K562 (cell line): ENCODE results near the gene ZBP1. TPM values are rescaled to one million over a fixed set of nuclear protein-coding genes. Genes with fewer than 3 reads are reported as not detected.

Source experiments
- ATAC-seq: fragments of 200-7000 bp; cut with Tn5 transposase; 3 replicates; pipeline ENCODE4 v1.9.1; 2020; ENCODE audit warnings: moderate library complexity
- BruUV-seq: library from RNA; stranded (reverse); fragments of 400-500 nt; replicated peaks from 2 replicates; lab custom pipeline; 2021; lab: Mats Ljungman, UMichigan
- CTCF ChIA-PET: fragments of 300-600 bp; formaldehyde crosslinking; extraction: SDS; loops from one replicate; lab custom pipeline; 2021; ENCODE audit warnings: low intra/inter-chr PET ratio; lab: Yijun Ruan, JAX
- POLR2A ChIA-PET: fragments of 300-600, 350-650 bp; sonication (Branson Sonifier 250); formaldehyde crosslinking; extraction: SDS; loops from one replicate; lab custom pipeline; 2021; ENCODE audit warnings: antibody characterized with exemption, inconsistent platforms; lab: Yijun Ruan, JAX
- DNase-seq, 4 experiments: peaks; one replicate each; pipeline versions ENCODE4 v3.0.0 to v3.0.0-alpha.2; 2011 to 2018; ENCODE audit warnings: low spot score in 3 of 4, mixed read lengths in 3 of 4; ENCODE audit errors: extremely low read depth in 1 of 4
- FAIRE-seq: peaks from 2 replicates; lab custom pipeline; 2011; peaks lifted over from hg19 to GRCh38; lab: Jason Lieb, UNC
- H2AFZ ChIP-seq: 2 replicates; pipeline ENCODE4 v1.6.0; 2011; ENCODE audit warnings: low read depth, low read length, control low read depth, inconsistent platforms
- H3K27ac ChIP-seq: fragments of 200-600 bp; 3 replicates; pipeline ENCODE4 v1.8.0; 2011; ENCODE audit warnings: low read depth, mild to moderate bottlenecking, control low read depth, inconsistent platforms, low read length, moderate library complexity, mixed read lengths; ENCODE audit errors: extremely low read depth
- H3K27me3 ChIP-seq, 2 experiments: fragments of 300-600 bp in 1 of 2; 2 replicates in 1 of 2; 3 replicates in 1 of 2; pipeline versions ENCODE4 v1.6.0 to v1.8.0; 2011; ENCODE audit warnings: inconsistent platforms in 2 of 2, low read length in 2 of 2, mild to moderate bottlenecking in 1 of 2, mixed read lengths in 1 of 2, moderate library complexity in 1 of 2; ENCODE audit not compliant: control insufficient read depth in 2 of 2, insufficient read depth in 2 of 2
- H3K36me3 ChIP-seq: fragments of 300-600 bp; 3 replicates; pipeline ENCODE4 v1.8.0; 2011; ENCODE audit warnings: mild to moderate bottlenecking, low read length, inconsistent platforms; ENCODE audit not compliant: control insufficient read depth, insufficient read depth
- H3K4me1 ChIP-seq, 2 experiments: fragments of 200-600 bp in 1 of 2; replicated peaks in 1 of 2; 2 replicates in 1 of 2; 3 replicates in 1 of 2; pipeline versions ENCODE4 v1.5.1 to v1.8.0; 2011; ENCODE audit warnings: inconsistent platforms in 2 of 2, low read length in 2 of 2, mild to moderate bottlenecking in 1 of 2, mixed read lengths in 1 of 2, moderate library complexity in 1 of 2; ENCODE audit not compliant: control insufficient read depth in 2 of 2, insufficient read depth in 2 of 2
- H3K4me2 ChIP-seq: 2 replicates; pipeline ENCODE4 v1.6.1; 2011; ENCODE audit warnings: low read length, control low read depth, inconsistent platforms, mixed read lengths; ENCODE audit not compliant: insufficient read depth
- H3K4me3 ChIP-seq: fragments of 200-600 bp; sonication (generic), shearing (Covaris generic); 2 replicates; pipeline ENCODE4 v1.5.1; 2016; ENCODE audit warnings: control low read depth, inconsistent platforms
- H3K79me2 ChIP-seq: fragments of 200-600 bp; 3 replicates; pipeline ENCODE4 v1.8.0; 2011; ENCODE audit warnings: low read length, inconsistent platforms; ENCODE audit not compliant: control insufficient read depth, insufficient read depth
- H3K9ac ChIP-seq, 2 experiments: 2 replicates each; pipeline versions ENCODE4 v1.6.0 to v1.6.1; 2011; ENCODE audit warnings: low read depth in 2 of 2, low read length in 2 of 2, control low read depth in 1 of 2, inconsistent platforms in 1 of 2, mild to moderate bottlenecking in 1 of 2, mixed read lengths in 1 of 2; ENCODE audit not compliant: insufficient read depth in 1 of 2
- H3K9me1 ChIP-seq: one replicate; pipeline ENCODE4 v1.6.0; 2011; ENCODE audit warnings: inconsistent platforms, mild to moderate bottlenecking, low read length, moderate library complexity; ENCODE audit not compliant: control insufficient read depth, insufficient read depth
- H3K9me3 ChIP-seq: replicated peaks from 2 replicates; pipeline ENCODE4 v1.5.1; 2011; ENCODE audit warnings: low read depth, low read length, inconsistent platforms; ENCODE audit not compliant: control insufficient read depth, insufficient read depth
- H4K20me1 ChIP-seq: replicated peaks from 2 replicates; pipeline ENCODE4 v1.6.1; 2011; ENCODE audit warnings: low read length, inconsistent platforms, mixed read lengths; ENCODE audit not compliant: control insufficient read depth, insufficient read depth
- CHD4 ChIP-seq: fragments of 200-600 bp; sonication (generic); IDR thresholded peaks from 3 replicates; pipeline ENCODE4 v1.6.1; 2012; ENCODE audit warnings: low read depth, mild to moderate bottlenecking, mixed read lengths, low read length, inconsistent platforms; ENCODE audit not compliant: insufficient read depth, insufficient replicate concordance, poor library complexity, severe bottlenecking
- ETV5 ChIP-seq: sonication (generic); formaldehyde crosslinking; IDR thresholded peaks from 2 replicates; pipeline ENCODE4 v1.4.0; 2020; ENCODE audit warnings: low read depth, mild to moderate bottlenecking, missing genetic modification reagents
- FOXK1 ChIP-seq: sonication (generic); formaldehyde crosslinking; IDR thresholded peaks from 2 replicates; pipeline ENCODE4 v1.8.0; 2022; ENCODE audit warnings: missing genetic modification reagents, mild to moderate bottlenecking, borderline replicate concordance
- GTF2A2 ChIP-seq: IDR thresholded peaks from 2 replicates; pipeline ENCODE4 v1.6.1; 2016; ENCODE audit warnings: mild to moderate bottlenecking, missing genetic modification characterization, missing compliant biosample characterization
- HDAC6 ChIP-seq: IDR thresholded peaks from 2 replicates; pipeline ENCODE4 v1.6.1; 2012; ENCODE audit warnings: low read depth, mild to moderate bottlenecking, control low read depth, inconsistent platforms, low read length, moderate library complexity
- MAFF ChIP-seq: IDR thresholded peaks from 2 replicates; pipeline ENCODE4 v1.6.1; 2012; ENCODE audit warnings: low read length, improper control_type of control experiment
- MAFG ChIP-seq: fragments of 450-650 bp; conservative IDR thresholded peaks from 2 replicates; pipeline ENCODE4 v1.6.1; 2016; ENCODE audit warnings: missing genetic modification characterization, missing compliant biosample characterization
- MAFK ChIP-seq: IDR thresholded peaks from 2 replicates; pipeline ENCODE4 v1.6.1; 2011; ENCODE audit warnings: low read length, improper control_type of control experiment
- PHF8 ChIP-seq: fragments of 200-600 bp; sonication (generic); IDR thresholded peaks from 2 replicates; pipeline ENCODE4 v1.6.1; 2012; ENCODE audit warnings: mixed run types, mild to moderate bottlenecking, inconsistent platforms, low read length, moderate library complexity, borderline replicate concordance
- POLR2A ChIP-seq: fragments of 450-650 bp; conservative IDR thresholded peaks from 2 replicates; pipeline ENCODE4 v1.6.1; 2016
- RCOR1 ChIP-seq, 2 experiments: IDR thresholded peaks; 2 replicates each; pipeline ENCODE4 v1.6.1; 2012; ENCODE audit warnings: low read depth in 2 of 2, low read length in 2 of 2, borderline replicate concordance in 1 of 2, improper control_type of control experiment in 1 of 2
- SAFB2 ChIP-seq: fragments of 200-400 bp; formaldehyde crosslinking; IDR thresholded peaks from 2 replicates; pipeline ENCODE4 v1.6.1; 2018; ENCODE audit warnings: borderline replicate concordance, low read length, low read depth, moderate library complexity; ENCODE audit not compliant: severe bottlenecking
- ZNF778 ChIP-seq: fragments of 450-650 bp; formaldehyde crosslinking; IDR thresholded peaks from 2 replicates; pipeline ENCODE4 v1.4.0; 2020; ENCODE audit warnings: mild to moderate bottlenecking, moderate library complexity
- WGBS: fragments of 100-300 bp; shearing (Covaris generic); methylation state at CpG from one replicate; pipeline ENCODE4 v1.1.6; 2016; ENCODE audit warnings: low coverage, mixed read lengths; ENCODE audit not compliant: insufficient coverage; ENCODE audit errors: missing lambda C conversion rate; 5-methylcytosine and 5-hydroxymethylcytosine counted together
- in situ Hi-C: fragments of 300-500 bp; cut with MboI; formaldehyde crosslinking; loops from 4 replicates; pipeline ENCODE4 v1.15.0; 2018; ENCODE audit warnings: inconsistent platforms, mixed read lengths
- intact Hi-C: fragments of 100-400 bp; cut with micrococcal nuclease; formaldehyde crosslinking; loops from 2 replicates; pipeline ENCODE4 v1.14.2; 2022
- polyA plus RNA-seq, 8 experiments: library from polyadenylated mRNA; depleted of rRNA in 4 of 8; stranded (reverse) in 5 of 8; unstranded in 3 of 8; fragments of >200 nt; fragmentation: Nextera tagmentation in 2 of 8; fragmentation: Illumina TruSeq in 1 of 8; extraction: Ambion mirVana in 2 of 8; extraction: Trizol in 1 of 8; gene quantifications; 2 replicates each; pipeline versions ENCODE4 v1.2.1 to v1.2.3, GENCODE V29; 2011 to 2014; ENCODE audit warnings: inconsistent platforms in 1 of 8, missing spikeins in 1 of 8
- total RNA-seq, 7 experiments: library from RNA; depleted of rRNA in 6 of 7; stranded (reverse); fragments of >200 nt in 6 of 7; fragmentation: Illumina TruSeq in 2 of 7; extraction: Trizol in 2 of 7; gene quantifications; 2 replicates each; pipeline versions ENCODE4 v1.2.1 to v1.2.3, GENCODE V29; 2011 to 2021; ENCODE audit warnings: low replicate concordance in 1 of 7
- TF ChIP-seq, protein P1 (sequence below): fragments of 450-650 bp; IDR thresholded peaks from 2 replicates; pipeline ENCODE4 v1.6.1; 2016; ENCODE audit warnings: missing biosample characterization, missing genetic modification characterization
- TF ChIP-seq, protein P2 (sequence below): fragments of 250-450 bp; sonication (Bioruptor Pico); IDR thresholded peaks from 2 replicates; pipeline ENCODE4 v1.9.0; 2021; ENCODE audit warnings: mild to moderate bottlenecking

The ZBP1 gene
- total and polyA plus RNA-seq, 9 of the 15 experiments (the other 6 are each of a cell fraction or from before 2014, with no cell fraction given): not detected

DNA sequence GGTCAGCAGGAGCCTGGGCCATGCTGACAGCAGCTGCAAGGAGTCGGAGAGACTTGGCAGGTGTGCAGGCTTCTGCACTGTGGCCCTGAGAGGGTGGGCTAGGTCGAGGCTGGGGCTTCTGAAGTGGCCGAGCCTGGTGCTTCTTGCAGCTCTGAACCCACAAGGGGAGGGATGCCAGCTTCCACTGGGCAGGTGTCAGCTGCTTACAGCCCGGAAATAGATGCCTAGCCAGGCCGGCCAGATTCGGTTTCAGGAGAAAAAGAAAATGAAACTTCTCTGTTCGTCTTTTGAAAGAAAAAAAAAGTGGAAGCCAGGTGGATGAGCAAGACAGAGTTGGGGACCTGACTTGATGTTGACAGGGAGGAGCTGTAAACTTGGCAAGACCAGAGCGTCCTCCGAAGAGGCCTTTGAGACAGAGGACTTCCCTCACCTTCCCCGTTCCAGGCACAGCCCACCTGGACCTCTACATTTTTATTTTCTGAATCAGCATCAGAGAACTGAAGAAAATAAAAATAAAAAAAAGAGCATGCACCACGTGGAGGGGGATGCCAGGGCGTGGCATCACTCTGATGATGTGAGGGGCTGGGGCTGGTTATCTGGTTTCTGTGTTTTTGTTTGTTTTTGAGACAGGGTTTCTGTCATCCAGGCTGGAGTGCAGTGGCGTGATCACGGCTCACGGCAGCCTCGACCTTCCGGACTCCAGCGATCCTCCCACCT lies at the start of gene ZBP1 (continued):
- no peak for TF ChIP-seq HDAC6
- no peak for TF ChIP-seq SAFB2
- TF ChIP-seq MAFG (tag): no peak
- TF ChIP-seq ZNF778 (CRISPR knock-in tag): no peak
- TF ChIP-seq CHD4: no peak
- no peak for TF ChIP-seq POLR2A

DNA sequence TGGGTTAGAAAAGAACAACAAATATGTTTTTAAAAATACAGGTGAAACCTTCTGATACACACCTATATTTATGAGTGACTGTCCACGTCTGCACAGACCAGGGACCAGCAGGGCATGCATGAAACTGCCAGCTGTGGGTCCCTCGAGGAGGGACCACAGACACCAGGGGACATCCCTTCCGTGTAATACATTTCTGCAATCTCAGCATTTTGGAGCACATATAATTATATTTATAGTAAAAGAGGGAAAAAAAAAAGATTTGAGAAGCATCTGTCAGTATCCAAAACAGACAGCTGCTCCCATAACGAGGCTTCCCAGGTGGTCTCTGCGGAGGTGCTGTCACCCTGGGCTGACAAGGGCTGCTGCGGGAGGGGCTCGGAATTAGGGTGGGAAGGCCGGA lies 49.4 kb upstream of the ZBP1 start:
- Histone ChIP-seq H3K9me3 (no peaks in the 10 kb centered on the region), H3K9me1 (no peaks in the 10 kb centered on the region), H2AFZ (no peak overlapping the region), H3K27ac (no peak overlapping the region), H3K36me3 (no peaks in the 10 kb centered on the region), H3K4me2 (no peak overlapping the region), H3K27me3 (peaks cover 22 to 84% of the 10 kb centered on the region in 2 experiments; a peak in 4 of 5 replicates), H3K79me2 (no peaks in the 10 kb centered on the region), H3K4me3 (no peak overlapping the region), H3K9ac (no peak overlapping the region), H4K20me1 (peaks cover 9% of the 10 kb centered on the region; the same call in 1 of the 2 replicates), H3K4me1 (no peaks in the 10 kb centered on the region)
- ChIA-PET CTCF (interaction anchor here (0.6 kb wide), 1 partner anchor 144 kb away, joined by 3 read pairs; no protein-coding TSS in a partner anchor), POLR2A (interaction anchor here (0.7 to 1.2 kb wide), 2 partner anchors 13 to 378 kb away, joined by 3 read pairs; no protein-coding TSS in a partner anchor)
- DNase-seq: no peak
- FAIRE-seq: no peak
- in situ Hi-C loops (no loop called here), intact Hi-C loops (no loop called here)
- 1% methylated on average over 8 of the region's 8 CpGs for WGBS
- no peak for ATAC-seq
- no TSS peak for BruUV-seq
- TF ChIP-seq, protein P1, sequence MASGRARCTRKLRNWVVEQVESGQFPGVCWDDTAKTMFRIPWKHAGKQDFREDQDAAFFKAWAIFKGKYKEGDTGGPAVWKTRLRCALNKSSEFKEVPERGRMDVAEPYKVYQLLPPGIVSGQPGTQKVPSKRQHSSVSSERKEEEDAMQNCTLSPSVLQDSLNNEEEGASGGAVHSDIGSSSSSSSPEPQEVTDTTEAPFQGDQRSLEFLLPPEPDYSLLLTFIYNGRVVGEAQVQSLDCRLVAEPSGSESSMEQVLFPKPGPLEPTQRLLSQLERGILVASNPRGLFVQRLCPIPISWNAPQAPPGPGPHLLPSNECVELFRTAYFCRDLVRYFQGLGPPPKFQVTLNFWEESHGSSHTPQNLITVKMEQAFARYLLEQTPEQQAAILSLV: no peak
- TF ChIP-seq MAFF: peak; percentile 73
- TF ChIP-seq GTF2A2 (tag): no peak
- TF ChIP-seq, protein P2, sequence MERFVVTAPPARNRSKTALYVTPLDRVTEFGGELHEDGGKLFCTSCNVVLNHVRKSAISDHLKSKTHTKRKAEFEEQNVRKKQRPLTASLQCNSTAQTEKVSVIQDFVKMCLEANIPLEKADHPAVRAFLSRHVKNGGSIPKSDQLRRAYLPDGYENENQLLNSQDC (CRISPR knock-in tag): no peak
- no peak for TF ChIP-seq PHF8
- TF ChIP-seq ETV5 (CRISPR knock-in tag): no peak
- TF ChIP-seq RCOR1 (IDR thresholded peaks at IDR 0.05; ENCODE audit: borderline replicate concordance in 1 of 2, low read depth in 2 of 2, low read length in 2 of 2): no peak
- TF ChIP-seq MAFK: peak; percentile 71
- TF ChIP-seq FOXK1 (CRISPR knock-in tag): no peak
